GM18858 (cell line): ENCODE results near the gene USP20.

Experiments used
- ATAC-seq: cut with Tn5 transposase; IDR thresholded peaks from one replicate; pipeline ENCODE4 v1.9.1; 2021; ENCODE audit not compliant: unreplicated experiment

USP20 gene

GRCh38 chr9:129874261-129875101, 39.2 kb downstream of the USP20 start:
- ATAC-seq: no peak

GRCh38 chr9:129875181-129875611, 39.9 kb downstream of the USP20 start:
- no peak for ATAC-seq

GRCh38 chr9:129875687-129876395, 40.6 kb downstream of the USP20 start:
- no peak for ATAC-seq

- ATAC-seq: no peak
These were observed 41.6 kb downstream of the USP20 start for GRCh38 chr9:129876815-129877214.

GRCh38 chr9:129878291-129878690, 43.0 kb downstream of the USP20 start:
- ATAC-seq: no peak

- ATAC-seq: no peak
These were observed 43.9 kb downstream of the USP20 start for GRCh38 chr9:129879103-129879699.

GRCh38 chr9:129879991-129880653, 44.9 kb downstream of the USP20 start:
- no peak for ATAC-seq

- no peak for ATAC-seq
These were observed 45.6 kb downstream of the USP20 start for GRCh38 chr9:129880654-129881546.

- ATAC-seq: no peak
These were observed 46.5 kb downstream of the USP20 start for GRCh38 chr9:129881547-129882324.

GRCh38 chr9:129884220-129885017, 49.2 kb downstream of the USP20 start:
- peak; percentile 44 for ATAC-seq

GRCh38 chr9:129885018-129885669, 49.9 kb downstream of the USP20 start:
- ATAC-seq: no peak

GRCh38 chr9:129885670-129886106, 50.4 kb downstream of the USP20 start:
- no peak for ATAC-seq

- ATAC-seq: no peak
These were observed 51.2 kb downstream of the USP20 start for GRCh38 chr9:129886226-129887174.

- no peak for ATAC-seq
These were observed 52.4 kb downstream of the USP20 start for GRCh38 chr9:129887334-129888292.

- ATAC-seq: peak; percentile 41
These were observed 53.2 kb downstream of the USP20 start for GRCh38 chr9:129888293-129889121.
